Parathyroid adenoma (tissue), 2 donors: Measurements from ENCODE around the gene TMEM31.

Source experiments
- H2AFZ ChIP-seq: fragments of 300-600 bp; sonication (generic); one replicate; pipeline ENCODE4 v1.7.0; 2017; ENCODE audit warnings: antibody characterized with exemption, mild to moderate bottlenecking
- H3K27ac ChIP-seq: fragments of 300-600 bp; sonication (generic); one replicate; pipeline ENCODE4 v1.7.0; 2017
- H3K27me3 ChIP-seq: fragments of 300-600 bp; sonication (generic); one replicate; pipeline ENCODE4 v1.7.0; 2017; ENCODE audit warnings: low read length; ENCODE audit not compliant: control insufficient read depth, insufficient read depth
- H3K36me3 ChIP-seq: fragments of 300-600 bp; sonication (generic); one replicate; pipeline ENCODE4 v1.7.0; 2017; ENCODE audit warnings: low read length; ENCODE audit not compliant: control insufficient read depth, insufficient read depth
- H3K4me1 ChIP-seq: fragments of 300-600 bp; sonication (generic); one replicate; pipeline ENCODE4 v1.7.0; 2017; ENCODE audit warnings: control low read depth
- H3K4me2 ChIP-seq: fragments of 300-600 bp; sonication (generic); one replicate; pipeline ENCODE4 v1.7.0; 2017; ENCODE audit warnings: low read length
- H3K4me3 ChIP-seq: fragments of 300-600 bp; sonication (generic); one replicate; pipeline ENCODE4 v1.7.0; 2017; ENCODE audit warnings: low read depth, low read length
- H3K79me2 ChIP-seq: fragments of 300-600 bp; sonication (generic); one replicate; pipeline ENCODE4 v1.7.0; 2017; ENCODE audit warnings: control low read depth
- H3K9ac ChIP-seq: fragments of 300-600 bp; sonication (generic); one replicate; pipeline ENCODE4 v1.7.0; 2017; ENCODE audit warnings: mild to moderate bottlenecking
- H3K9me3 ChIP-seq: fragments of 300-600 bp; sonication (generic); one replicate; pipeline ENCODE4 v1.7.0; 2017; ENCODE audit warnings: low read length; ENCODE audit not compliant: control insufficient read depth
- CTCF ChIP-seq: fragments of 300-600 bp; sonication (generic); IDR thresholded peaks from one replicate; pipeline ENCODE4 v1.7.0; 2017; ENCODE audit warnings: antibody characterized with exemption, mild to moderate bottlenecking
- donor health status: primary hyperparathyroidism.

The TMEM31 gene

GRCh38 chrX:103686199-103687072 lies 24.3 kb upstream of the TMEM31 start, which contains the start of gene MORF4L2:
Gene MORF4L2, minus strand, starts transcription at chrX:103686699. Its CDS starts 9,672 bp downstream, at chrX:103677027.
- H3K36me3 ChIP-seq, result no peaks in the 10 kb centered on the region
- H3K27me3 ChIP-seq, result no peaks in the 10 kb centered on the region
- H3K4me3 ChIP-seq, result peak within 1 kb of the TSS; percentile 90
- H3K9ac ChIP-seq, result peak within 1 kb of the TSS; percentile 56
- no peaks in the 10 kb centered on the region for H3K9me3 ChIP-seq
- TF ChIP-seq CTCF, result no peak
- no peaks in the 10 kb centered on the region for H3K79me2 ChIP-seq
- no peaks in the 10 kb centered on the region for H3K4me1 ChIP-seq
- H3K4me2 ChIP-seq, result peak within 1 kb of the TSS; percentile 66
- peak within 1 kb of the TSS; percentile 96 for H3K27ac ChIP-seq
- peak within 1 kb of the TSS; percentile 75 for H2AFZ ChIP-seq

- Histone ChIP-seq H3K4me1 (no peaks in the 10 kb centered on the region), H3K27me3 (no peaks in the 10 kb centered on the region), H3K79me2 (no peaks in the 10 kb centered on the region), H3K4me2 (peak overlapping the region; percentile 52), H3K4me3 (peak overlapping the region; percentile 90), H3K27ac (peak overlapping the region; percentile 96), H3K9ac (peak overlapping the region; percentile 56), H2AFZ (peak overlapping the region; percentile 75), H3K9me3 (no peaks in the 10 kb centered on the region), H3K36me3 (no peaks in the 10 kb centered on the region)
- TF ChIP-seq CTCF, result peak; percentile 47
Observed at GRCh38 chrX:103687073-103687695, 23.5 kb upstream of the TMEM31 start.

DNA sequence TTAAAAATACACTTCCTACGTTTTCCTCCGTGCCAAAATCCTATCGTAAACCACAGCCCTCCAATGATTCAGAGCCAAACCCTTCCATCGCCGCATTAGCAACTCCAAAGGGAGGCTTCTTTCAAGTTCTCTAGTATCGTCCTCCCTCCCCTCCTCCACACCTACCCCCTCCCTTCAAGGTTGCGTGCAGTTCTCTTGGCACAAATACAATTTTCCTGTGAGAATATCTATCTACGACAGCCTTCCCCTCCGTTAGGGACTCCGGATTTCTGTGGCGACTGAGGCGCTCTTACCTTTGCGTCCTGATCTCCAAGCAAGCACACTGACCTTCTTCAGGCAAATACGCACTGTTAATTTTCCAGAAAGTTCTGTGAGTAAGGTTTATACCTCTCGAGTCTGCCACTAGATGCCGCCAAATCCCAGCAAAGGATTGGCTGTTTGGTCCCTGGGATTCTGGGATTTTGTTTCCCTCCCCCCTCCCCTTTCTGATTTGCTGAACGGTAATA lies 23.0 kb upstream of the TMEM31 start:
- peak overlapping the region; percentile 75 for H2AFZ ChIP-seq
- H3K4me1 ChIP-seq, result no peaks in the 10 kb centered on the region
- peak overlapping the region; percentile 96 for H3K27ac ChIP-seq
- no peaks in the 10 kb centered on the region for H3K79me2 ChIP-seq
- H3K36me3 ChIP-seq, result no peaks in the 10 kb centered on the region
- H3K9ac ChIP-seq, result peak overlapping the region; percentile 56
- H3K4me2 ChIP-seq, result peak overlapping the region; percentile 52
- TF ChIP-seq CTCF, result peak; percentile 75
- H3K27me3 ChIP-seq, result no peaks in the 10 kb centered on the region
- no peaks in the 10 kb centered on the region for H3K9me3 ChIP-seq
- H3K4me3 ChIP-seq, result peak overlapping the region; percentile 90

- no peaks in the 10 kb centered on the region for H3K9me3 ChIP-seq
- H2AFZ ChIP-seq, result no peak overlapping the region
- no peaks in the 10 kb centered on the region for H3K79me2 ChIP-seq
- H3K4me1 ChIP-seq, result no peaks in the 10 kb centered on the region
- H3K27me3 ChIP-seq, result no peaks in the 10 kb centered on the region
- no peaks in the 10 kb centered on the region for H3K36me3 ChIP-seq
- H3K4me2 ChIP-seq, result no peak overlapping the region
- TF ChIP-seq CTCF, result peak; percentile 64
- peak overlapping the region; percentile 96 for H3K27ac ChIP-seq
- no peak overlapping the region for H3K9ac ChIP-seq
- H3K4me3 ChIP-seq, result no peak overlapping the region
Observed at GRCh38 chrX:103688946-103689345, 21.8 kb upstream of the TMEM31 start.
